HepG2 (cell line): ENCODE measurements around the gene FOXRED2. TPM values are rescaled to one million over a fixed set of nuclear protein-coding genes. Genes with fewer than 3 reads are reported as not detected.

ENCODE experiments used
- BCL3 ChIP-seq: sonication (generic); formaldehyde crosslinking; IDR thresholded peaks from 2 replicates; pipeline ENCODE4 v1.5.1; 2020; ENCODE audit warnings: mild to moderate bottlenecking, missing genetic modification reagents, moderate library complexity
- CSRNP2 ChIP-seq: sonication (generic); formaldehyde crosslinking; conservative IDR thresholded peaks from 2 replicates; pipeline ENCODE4 v1.8.0; 2022; ENCODE audit warnings: low read depth, missing genetic modification reagents
- ETV6 ChIP-seq: sonication (generic); formaldehyde crosslinking; conservative IDR thresholded peaks from 2 replicates; pipeline ENCODE4 v1.4.0; 2020; ENCODE audit warnings: missing genetic modification reagents
- FOXK2 ChIP-seq: fragments of 450-650 bp; IDR thresholded peaks from 2 replicates; pipeline ENCODE4 v1.6.1; 2016
- GPBP1L1 ChIP-seq: sonication (generic); formaldehyde crosslinking; IDR thresholded peaks from 2 replicates; pipeline ENCODE4 v1.5.0; 2020; ENCODE audit warnings: mild to moderate bottlenecking, missing genetic modification reagents
- GPN1 ChIP-seq: sonication (generic); formaldehyde crosslinking; IDR thresholded peaks from 2 replicates; pipeline ENCODE4 v1.5.1; 2020; ENCODE audit warnings: missing genetic modification reagents, borderline replicate concordance
- KDM1A ChIP-seq: IDR thresholded peaks from 2 replicates; pipeline ENCODE4 v1.6.1; 2016; ENCODE audit warnings: missing compliant biosample characterization
- KDM5B ChIP-seq: sonication (generic); formaldehyde crosslinking; IDR thresholded peaks from 2 replicates; pipeline ENCODE4 v1.4.0; 2020; ENCODE audit warnings: missing genetic modification reagents, mild to moderate bottlenecking, borderline replicate concordance
- MBNL3 ChIP-seq: fragments of 250-450 bp; sonication (Bioruptor Pico); conservative IDR thresholded peaks from 2 replicates; pipeline ENCODE4 v1.8.0; 2022; ENCODE audit warnings: mild to moderate bottlenecking, inconsistent platforms
- MED1 ChIP-seq: sonication (generic); formaldehyde crosslinking; IDR thresholded peaks from 2 replicates; pipeline ENCODE4 v1.4.0; 2020; ENCODE audit warnings: missing genetic modification reagents
- MIER3 ChIP-seq: IDR thresholded peaks from 2 replicates; pipeline ENCODE4 v1.6.1; 2016; ENCODE audit warnings: missing compliant biosample characterization, borderline replicate concordance
- PHB2 ChIP-seq: fragments of 450-650 bp; IDR thresholded peaks from 2 replicates; pipeline ENCODE4 v1.6.1; 2018; ENCODE audit not compliant: partially characterized antibody
- PHF8 ChIP-seq: sonication (generic); formaldehyde crosslinking; IDR thresholded peaks from 2 replicates; pipeline ENCODE4 v1.5.0; 2020; ENCODE audit warnings: missing genetic modification reagents
- PRDM4 ChIP-seq: sonication (generic); formaldehyde crosslinking; IDR thresholded peaks from 2 replicates; pipeline ENCODE4 v1.9.0; 2021; ENCODE audit warnings: missing genetic modification reagents, borderline replicate concordance
- TCF12 ChIP-seq, 2 experiments: fragments of 450-650 bp in 1 of 2; sonication (generic) in 1 of 2; formaldehyde crosslinking in 1 of 2; IDR thresholded peaks; 2 replicates each; pipeline versions ENCODE4 v1.6.1 to v1.8.0; 2017 to 2022; ENCODE audit warnings: antibody characterized with exemption in 1 of 2, mild to moderate bottlenecking in 1 of 2, missing genetic modification reagents in 1 of 2, moderate library complexity in 1 of 2
- TOPORS ChIP-seq: sonication (generic); formaldehyde crosslinking; IDR thresholded peaks from 2 replicates; pipeline ENCODE4 v1.8.0; 2023; ENCODE audit warnings: mild to moderate bottlenecking, missing genetic modification reagents
- TRIM22 ChIP-seq: fragments of 450-650 bp; IDR thresholded peaks from 2 replicates; pipeline ENCODE4 v1.6.1; 2017
- XRCC5 ChIP-seq: fragments of 200-400 bp; formaldehyde crosslinking; optimal IDR thresholded peaks from 2 replicates; pipeline ENCODE3; 2017; ENCODE audit warnings: mild to moderate bottlenecking, low read length
- ZFP1 ChIP-seq: IDR thresholded peaks from 2 replicates; pipeline ENCODE4 v1.6.1; 2016
- ZFP90 ChIP-seq: sonication (generic); formaldehyde crosslinking; IDR thresholded peaks from 2 replicates; pipeline ENCODE4 v1.8.0; 2022; ENCODE audit warnings: missing genetic modification reagents, mild to moderate bottlenecking, inconsistent platforms, borderline replicate concordance
- ZNF382 ChIP-seq: sonication (generic); formaldehyde crosslinking; IDR thresholded peaks from 2 replicates; pipeline ENCODE4 v1.5.0; 2020; ENCODE audit warnings: missing genetic modification reagents, mild to moderate bottlenecking, borderline replicate concordance
- ZNF510 ChIP-seq: sonication (generic); formaldehyde crosslinking; IDR thresholded peaks from 2 replicates; pipeline ENCODE4 v1.4.0; 2020; ENCODE audit warnings: low read depth, mild to moderate bottlenecking, missing genetic modification reagents
- polyA plus RNA-seq, 8 experiments: library from polyadenylated mRNA; depleted of rRNA in 3 of 8; stranded (reverse) in 7 of 8; unstranded in 1 of 8; fragments of >200 nt; fragmentation: Illumina TruSeq in 4 of 8; extraction: Trizol in 4 of 8; gene quantifications; 2 replicates each; pipeline versions ENCODE4 v1.2.1 to v1.2.3, GENCODE V29; 2011 to 2016; ENCODE audit warnings: low read depth in 4 of 8, missing spikeins in 1 of 8, mixed read lengths in 1 of 8; ENCODE audit not compliant: insufficient read depth in 1 of 8
- total RNA-seq, 5 experiments: library from RNA; depleted of rRNA; stranded (reverse); fragments of >200 nt; fragmentation: Illumina TruSeq; extraction: Trizol; gene quantifications; 2 replicates each; pipeline ENCODE4 v1.2.3, GENCODE V29; 2016; ENCODE audit warnings: low read depth in 1 of 5

FOXRED2 gene
- total and polyA plus RNA-seq, 2 of the 13 experiments (the other 11 are each of a cell fraction or from before 2014, with no cell fraction given): 9.3 to 28.1 TPM

- no peak for TF ChIP-seq ZFP1 (CRISPR knock-in tag)
- TF ChIP-seq GPN1: no peak
- TF ChIP-seq TRIM22: no peak
- TF ChIP-seq TOPORS: no peak
- peak; percentile 43; the same call in 1 of the 2 replicates for TF ChIP-seq MED1 (CRISPR knock-in tag)
- TF ChIP-seq MBNL3 (CRISPR knock-in tag): no peak
- TF ChIP-seq CSRNP2 (CRISPR knock-in tag): no peak
- TF ChIP-seq ZNF510 (CRISPR knock-in tag): no peak
- no peak for TF ChIP-seq PRDM4
- TF ChIP-seq ZFP90 (CRISPR knock-in tag): no peak
- TF ChIP-seq XRCC5: peak; percentile 92
- no peak for TF ChIP-seq ZNF382 (CRISPR knock-in tag)
- TF ChIP-seq PHB2: no peak
- TF ChIP-seq KDM1A: peak; percentile 56; the same call in 1 of the 2 replicates
- no peak for TF ChIP-seq MIER3 (CRISPR knock-in tag)
- no peak for TF ChIP-seq GPBP1L1
- peak; percentile 37; the same call in 1 of the 2 replicates for TF ChIP-seq PHF8 (CRISPR knock-in tag)
- TF ChIP-seq TCF12 (IDR thresholded peaks at IDR 0.05): no peak
- TF ChIP-seq TCF12 (CRISPR knock-in tag; IDR thresholded peaks at IDR 0.05): no peak
- no peak for TF ChIP-seq ETV6 (CRISPR knock-in tag)
- no peak for TF ChIP-seq BCL3
- no peak for TF ChIP-seq FOXK2
- TF ChIP-seq KDM5B: no peak
These were observed 61.6 kb downstream of the FOXRED2 start (continued) for GRCh38 chr22:36445158-36445668.
